KMS-11 (cell line): ENCODE data around the gene ATP6V1C2.

Source experiments
- H2AFZ ChIP-seq: fragments of 200-600 bp; sonication (generic); 2 replicates; pipeline ENCODE4 v1.6.1; 2016; ENCODE audit warnings: antibody characterized with exemption, mixed run types, low read depth
- H3K27ac ChIP-seq: fragments of 200-600 bp; sonication (generic); 2 replicates; pipeline ENCODE4 v1.6.1; 2016; ENCODE audit warnings: mild to moderate bottlenecking, mixed run types
- H3K27me3 ChIP-seq: fragments of 200-600 bp; sonication (generic); 2 replicates; pipeline ENCODE4 v1.6.1; 2017; ENCODE audit warnings: mild to moderate bottlenecking, low read depth, mixed run types, moderate library complexity; ENCODE audit not compliant: insufficient read depth
- H3K36me3 ChIP-seq: fragments of 200-600 bp; sonication (generic); 2 replicates; pipeline ENCODE4 v1.6.1; 2017; ENCODE audit warnings: mild to moderate bottlenecking, mixed run types; ENCODE audit not compliant: insufficient read depth
- H3K4me1 ChIP-seq: fragments of 200-600 bp; sonication (generic); 2 replicates; pipeline ENCODE4 v1.6.1; 2016; ENCODE audit warnings: mild to moderate bottlenecking, low read depth, mixed run types; ENCODE audit not compliant: poor library complexity, severe bottlenecking
- H3K4me2 ChIP-seq: fragments of 200-600 bp; sonication (generic); 2 replicates; pipeline ENCODE4 v1.7.0; 2016; ENCODE audit warnings: mild to moderate bottlenecking, mixed run types
- H3K4me3 ChIP-seq: fragments of 200-600 bp; sonication (generic); IDR thresholded peaks from 2 replicates; pipeline ENCODE4 v1.6.1; 2017; ENCODE audit warnings: low read depth, low read length, mixed read lengths; ENCODE audit not compliant: insufficient read depth
- H3K79me2 ChIP-seq: fragments of 200-600 bp; sonication (generic); 2 replicates; pipeline ENCODE4 v1.6.1; 2016; ENCODE audit warnings: low read depth, mixed run types; ENCODE audit not compliant: insufficient read depth
- H3K9ac ChIP-seq: fragments of 200-600 bp; sonication (generic); 2 replicates; pipeline ENCODE4 v1.6.1; 2016; ENCODE audit warnings: mild to moderate bottlenecking, mixed run types
- H4K20me1 ChIP-seq: fragments of 200-600 bp; sonication (generic); 2 replicates; pipeline ENCODE4 v1.6.1; 2016; ENCODE audit warnings: mild to moderate bottlenecking, mixed run types; ENCODE audit not compliant: insufficient read depth
- TF ChIP-seq, protein P1 (sequence below): fragments of 200-600 bp; sonication (generic); conservative IDR thresholded peaks from 2 replicates; pipeline ENCODE4 v1.6.1; 2017; ENCODE audit warnings: low read depth, mild to moderate bottlenecking, antibody characterized with exemption, low read length, moderate library complexity, mixed read lengths

The ATP6V1C2 gene

DNA sequence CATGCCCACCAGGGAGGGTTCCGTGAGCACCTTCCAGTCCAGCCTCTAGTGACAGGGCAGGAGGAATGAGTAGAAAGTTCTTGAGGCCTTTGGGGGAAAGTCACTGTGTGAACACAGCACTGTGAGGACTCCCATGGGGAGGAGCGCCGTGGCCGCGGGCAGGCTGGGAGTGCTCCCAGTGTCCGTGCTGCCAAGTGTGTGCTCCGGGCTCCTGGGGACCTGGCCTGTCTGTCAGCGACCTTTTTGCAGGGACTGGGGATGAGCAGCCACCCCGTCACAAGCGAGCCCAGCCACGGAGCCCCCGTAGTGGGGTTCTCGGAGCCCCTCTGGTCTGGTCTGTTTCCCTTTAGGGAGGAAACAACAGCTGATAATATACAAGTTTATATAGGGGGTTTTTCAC is 54.4 kb downstream of the ATP6V1C2 start:
- Histone ChIP-seq H3K27ac (no peak overlapping the region), H4K20me1 (no peaks in the 10 kb centered on the region), H3K9ac (no peak overlapping the region), H3K4me1 (no peaks in the 10 kb centered on the region), H3K4me2 (no peak overlapping the region), H3K4me3 (no peak overlapping the region), H3K79me2 (no peaks in the 10 kb centered on the region), H3K27me3 (no peaks in the 10 kb centered on the region), H3K36me3 (no peaks in the 10 kb centered on the region), H2AFZ (no peak overlapping the region)
- TF ChIP-seq, protein P1, sequence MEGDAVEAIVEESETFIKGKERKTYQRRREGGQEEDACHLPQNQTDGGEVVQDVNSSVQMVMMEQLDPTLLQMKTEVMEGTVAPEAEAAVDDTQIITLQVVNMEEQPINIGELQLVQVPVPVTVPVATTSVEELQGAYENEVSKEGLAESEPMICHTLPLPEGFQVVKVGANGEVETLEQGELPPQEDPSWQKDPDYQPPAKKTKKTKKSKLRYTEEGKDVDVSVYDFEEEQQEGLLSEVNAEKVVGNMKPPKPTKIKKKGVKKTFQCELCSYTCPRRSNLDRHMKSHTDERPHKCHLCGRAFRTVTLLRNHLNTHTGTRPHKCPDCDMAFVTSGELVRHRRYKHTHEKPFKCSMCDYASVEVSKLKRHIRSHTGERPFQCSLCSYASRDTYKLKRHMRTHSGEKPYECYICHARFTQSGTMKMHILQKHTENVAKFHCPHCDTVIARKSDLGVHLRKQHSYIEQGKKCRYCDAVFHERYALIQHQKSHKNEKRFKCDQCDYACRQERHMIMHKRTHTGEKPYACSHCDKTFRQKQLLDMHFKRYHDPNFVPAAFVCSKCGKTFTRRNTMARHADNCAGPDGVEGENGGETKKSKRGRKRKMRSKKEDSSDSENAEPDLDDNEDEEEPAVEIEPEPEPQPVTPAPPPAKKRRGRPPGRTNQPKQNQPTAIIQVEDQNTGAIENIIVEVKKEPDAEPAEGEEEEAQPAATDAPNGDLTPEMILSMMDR, result no peak

DNA sequence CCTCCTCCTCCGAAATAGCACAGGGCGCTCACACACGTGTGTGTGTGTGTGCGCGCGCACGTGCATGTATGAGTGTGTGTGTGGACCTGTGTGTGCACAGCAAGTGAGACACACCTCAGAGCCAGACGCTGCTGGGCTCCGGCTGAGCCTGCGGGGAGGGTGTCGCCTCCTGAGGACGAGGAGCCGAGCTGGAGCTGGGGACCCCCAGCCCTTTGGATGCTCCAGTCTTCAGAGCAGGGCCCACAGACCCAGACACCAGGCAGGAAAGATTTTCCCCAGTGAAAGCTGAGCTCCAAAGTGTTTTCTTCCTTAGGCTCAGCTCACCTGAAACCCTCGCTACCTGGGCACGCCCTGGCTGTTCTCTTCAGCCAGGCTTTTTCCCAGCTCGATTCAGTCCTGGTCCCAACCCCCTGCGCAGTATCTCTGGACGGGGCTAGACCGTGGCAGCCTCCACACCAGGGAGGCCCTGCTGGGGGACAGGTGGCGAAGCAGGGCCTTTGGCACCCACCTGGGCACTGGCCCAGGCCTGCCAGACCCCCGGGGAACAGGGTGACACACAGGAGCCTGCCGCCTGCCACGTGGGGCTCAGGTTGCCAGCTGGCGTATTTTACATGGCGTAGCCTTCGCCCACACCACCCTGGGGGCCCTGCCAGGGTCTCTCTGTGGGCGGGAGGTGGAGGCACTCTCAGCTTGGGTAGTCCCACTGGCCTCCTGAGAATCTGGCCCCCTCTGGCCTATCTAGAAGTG is 55.0 kb downstream of the ATP6V1C2 start:
- Histone ChIP-seq H4K20me1 (no peaks in the 10 kb centered on the region), H3K79me2 (no peaks in the 10 kb centered on the region), H3K27ac (no peak overlapping the region), H3K4me2 (no peak overlapping the region), H3K9ac (no peak overlapping the region), H3K36me3 (peaks cover under 1% of the 10 kb centered on the region; the same call in 1 of the 2 replicates), H3K27me3 (no peaks in the 10 kb centered on the region), H2AFZ (no peak overlapping the region), H3K4me1 (no peaks in the 10 kb centered on the region), H3K4me3 (no peak overlapping the region)
- TF ChIP-seq, protein P1, result no peak

DNA sequence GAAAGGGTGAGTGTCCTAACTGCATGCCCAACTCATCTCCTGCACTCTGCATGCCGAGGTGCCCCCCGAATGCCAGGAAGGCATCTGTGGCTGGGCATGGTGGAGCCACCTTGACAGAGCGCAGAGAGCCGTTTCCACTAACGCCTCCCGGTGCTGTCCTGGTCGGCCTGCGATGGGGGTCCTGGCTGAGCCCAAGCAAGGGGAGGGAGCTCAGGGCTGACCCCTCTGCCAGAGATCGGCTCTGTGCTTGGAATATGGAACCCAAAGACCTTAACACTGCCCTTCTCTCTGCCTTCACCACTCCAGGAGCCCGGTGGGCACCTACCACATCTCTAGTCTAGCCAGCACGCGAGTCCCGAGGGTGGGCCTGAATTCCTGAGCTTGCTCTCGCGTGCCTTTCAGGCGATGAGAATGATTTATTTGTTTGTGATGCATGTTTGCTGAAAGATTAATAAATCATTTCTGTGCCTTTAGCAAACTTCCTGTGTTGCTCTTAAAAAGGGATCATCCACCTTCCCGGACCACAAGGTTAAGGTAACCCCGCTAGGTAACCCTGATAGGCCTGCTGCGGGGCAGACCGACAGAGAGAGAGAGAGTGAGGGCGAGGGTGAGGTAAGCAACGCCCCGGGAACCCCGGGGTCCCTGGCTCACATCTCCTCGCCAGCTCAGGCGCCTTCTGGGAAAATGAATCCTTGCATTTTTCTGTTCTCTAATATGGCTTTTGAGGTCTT is 55.8 kb downstream of the ATP6V1C2 start:
- Histone ChIP-seq H3K9ac (no peak overlapping the region), H3K4me2 (no peak overlapping the region), H3K27me3 (no peaks in the 10 kb centered on the region), H2AFZ (no peak overlapping the region), H3K4me1 (no peaks in the 10 kb centered on the region), H3K36me3 (peaks cover 9% of the 10 kb centered on the region; the same call in 1 of the 2 replicates), H3K27ac (no peak overlapping the region), H3K4me3 (no peak overlapping the region), H3K79me2 (no peaks in the 10 kb centered on the region), H4K20me1 (no peaks in the 10 kb centered on the region)
- TF ChIP-seq, protein P1, result no peak

GRCh38 chr2:10777842-10778723 is 56.7 kb downstream of the ATP6V1C2 start:
- Histone ChIP-seq H2AFZ (no peak overlapping the region), H3K4me1 (no peaks in the 10 kb centered on the region), H3K79me2 (no peaks in the 10 kb centered on the region), H3K4me2 (no peak overlapping the region), H4K20me1 (no peaks in the 10 kb centered on the region), H3K9ac (no peak overlapping the region), H3K36me3 (peaks cover 10% of the 10 kb centered on the region; the same call in 1 of the 2 replicates), H3K4me3 (no peak overlapping the region), H3K27ac (no peak overlapping the region), H3K27me3 (no peaks in the 10 kb centered on the region)
- TF ChIP-seq, protein P1, result no peak
